HepG2 (cell line): ENCODE data around the gene ZNF563. TPM values are rescaled to one million over a fixed set of nuclear protein-coding genes. Genes with fewer than 3 reads are reported as not detected.

Experiments used
- AGO2 ChIP-seq: fragments of 200-400 bp; formaldehyde crosslinking; optimal IDR thresholded peaks from 2 replicates; pipeline ENCODE3; 2017; ENCODE audit warnings: mild to moderate bottlenecking, low read depth, low read length, moderate library complexity
- CCAR2 ChIP-seq: fragments of 200-400 bp; formaldehyde crosslinking; optimal IDR thresholded peaks from 2 replicates; pipeline ENCODE3; 2018; ENCODE audit warnings: low read depth, mild to moderate bottlenecking, low read length, moderate library complexity
- ERF ChIP-seq: IDR thresholded peaks from 2 replicates; pipeline ENCODE4 v1.6.1; 2018; ENCODE audit warnings: missing biosample characterization, missing genetic modification reagents
- FUBP1 ChIP-seq: sonication (generic); formaldehyde crosslinking; IDR thresholded peaks from 2 replicates; pipeline ENCODE4 v1.5.1; 2020; ENCODE audit warnings: missing genetic modification reagents, mild to moderate bottlenecking, borderline replicate concordance
- HNRNPUL1 ChIP-seq: fragments of 200-400 bp; formaldehyde crosslinking; IDR thresholded peaks from 2 replicates; pipeline ENCODE4 v1.6.1; 2017; ENCODE audit warnings: low read depth, mild to moderate bottlenecking, low read length, moderate library complexity
- KLF15 ChIP-seq: sonication (generic); formaldehyde crosslinking; IDR thresholded peaks from 2 replicates; pipeline ENCODE4 v1.8.1; 2023; ENCODE audit warnings: borderline replicate concordance, mild to moderate bottlenecking, inconsistent platforms, missing genetic modification reagents, mixed read lengths
- KLF6 ChIP-seq: IDR thresholded peaks from 2 replicates; pipeline ENCODE4 v1.8.0; 2016; ENCODE audit warnings: missing biosample characterization, missing genetic modification reagents
- NAIF1 ChIP-seq: sonication (generic); formaldehyde crosslinking; IDR thresholded peaks from 2 replicates; pipeline ENCODE4 v1.5.0; 2020; ENCODE audit warnings: mild to moderate bottlenecking, missing genetic modification reagents, borderline replicate concordance
- NBN ChIP-seq: fragments of 450-650 bp; conservative IDR thresholded peaks from 2 replicates; pipeline ENCODE4 v1.6.1; 2017
- PCBP2 ChIP-seq: fragments of 200-400 bp; formaldehyde crosslinking; optimal IDR thresholded peaks from 2 replicates; pipeline ENCODE3; 2018; ENCODE audit warnings: low read length, low read depth; ENCODE audit not compliant: poor library complexity, severe bottlenecking
- SRF ChIP-seq: IDR thresholded peaks from 2 replicates; pipeline ENCODE4 v1.6.1; 2011; ENCODE audit warnings: mild to moderate bottlenecking, low read depth, low read length, moderate library complexity
- SRSF1 ChIP-seq: fragments of 200-400 bp; formaldehyde crosslinking; optimal IDR thresholded peaks from 2 replicates; pipeline ENCODE3; 2017; ENCODE audit warnings: mild to moderate bottlenecking, low read depth, low read length, moderate library complexity
- ZFP1 ChIP-seq: IDR thresholded peaks from 2 replicates; pipeline ENCODE4 v1.6.1; 2016
- ZHX2 ChIP-seq, 2 experiments: sonication (generic) in 1 of 2; formaldehyde crosslinking in 1 of 2; IDR thresholded peaks; 2 replicates each; pipeline versions ENCODE4 v1.6.1 to v1.9.0; 2014 to 2022; ENCODE audit warnings: antibody characterized with exemption in 1 of 2, borderline replicate concordance in 1 of 2, inconsistent platforms in 1 of 2, low read depth in 1 of 2, missing genetic modification reagents in 1 of 2
- ZNF33A ChIP-seq: sonication (generic); formaldehyde crosslinking; IDR thresholded peaks from 2 replicates; pipeline ENCODE4 v1.5.1; 2020; ENCODE audit warnings: missing genetic modification reagents, mild to moderate bottlenecking, moderate library complexity, borderline replicate concordance
- ZNF703 ChIP-seq: sonication (generic); formaldehyde crosslinking; IDR thresholded peaks from 2 replicates; pipeline ENCODE4 v1.5.1; 2020; ENCODE audit warnings: missing genetic modification reagents, mild to moderate bottlenecking, moderate library complexity, borderline replicate concordance
- polyA plus RNA-seq, 8 experiments: library from polyadenylated mRNA; depleted of rRNA in 3 of 8; stranded (reverse) in 7 of 8; unstranded in 1 of 8; fragments of >200 nt; fragmentation: Illumina TruSeq in 4 of 8; extraction: Trizol in 4 of 8; gene quantifications; 2 replicates each; pipeline versions ENCODE4 v1.2.1 to v1.2.3, GENCODE V29; 2011 to 2016; ENCODE audit warnings: low read depth in 4 of 8, missing spikeins in 1 of 8, mixed read lengths in 1 of 8; ENCODE audit not compliant: insufficient read depth in 1 of 8
- total RNA-seq, 5 experiments: library from RNA; depleted of rRNA; stranded (reverse); fragments of >200 nt; fragmentation: Illumina TruSeq; extraction: Trizol; gene quantifications; 2 replicates each; pipeline ENCODE4 v1.2.3, GENCODE V29; 2016; ENCODE audit warnings: low read depth in 1 of 5
- TF ChIP-seq, protein P1 (sequence below): sonication (generic); formaldehyde crosslinking; IDR thresholded peaks from 2 replicates; pipeline ENCODE4 v1.4.0; 2020; ENCODE audit warnings: missing genetic modification reagents
- TF ChIP-seq, protein P2 (sequence below): sonication (generic); formaldehyde crosslinking; IDR thresholded peaks from 2 replicates; pipeline ENCODE4 v1.4.0; 2020; ENCODE audit warnings: missing genetic modification reagents
- TF ChIP-seq, protein P3 (sequence below): sonication (generic); formaldehyde crosslinking; IDR thresholded peaks from 2 replicates; pipeline ENCODE4 v1.5.1; 2020; ENCODE audit warnings: missing genetic modification reagents, mild to moderate bottlenecking, borderline replicate concordance

The ZNF563 gene
- total and polyA plus RNA-seq, 2 of the 13 experiments (the other 11 are each of a cell fraction or from before 2014, with no cell fraction given), result 7.5 to 19.5 TPM

DNA sequence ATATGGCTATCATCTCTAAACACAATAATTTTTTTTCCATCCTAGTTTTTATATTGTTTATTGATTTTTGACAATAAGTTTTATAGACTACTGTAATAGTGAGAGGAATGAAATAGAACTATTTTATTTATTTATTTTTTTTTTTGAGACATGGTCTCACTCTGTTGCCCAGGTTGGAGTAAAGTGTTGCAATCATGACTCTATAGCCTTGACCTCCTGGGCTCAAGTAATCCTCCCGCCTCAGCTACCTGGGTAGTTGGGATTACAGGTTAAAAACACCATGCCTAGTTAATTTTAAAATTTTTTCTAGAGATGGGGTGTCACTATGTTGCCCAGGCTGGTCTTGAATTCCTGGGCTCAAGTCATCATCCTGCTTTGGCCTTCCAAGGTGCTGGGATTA, 40.6 kb upstream of the ZNF563 start (continued):
- TF ChIP-seq, protein P1, sequence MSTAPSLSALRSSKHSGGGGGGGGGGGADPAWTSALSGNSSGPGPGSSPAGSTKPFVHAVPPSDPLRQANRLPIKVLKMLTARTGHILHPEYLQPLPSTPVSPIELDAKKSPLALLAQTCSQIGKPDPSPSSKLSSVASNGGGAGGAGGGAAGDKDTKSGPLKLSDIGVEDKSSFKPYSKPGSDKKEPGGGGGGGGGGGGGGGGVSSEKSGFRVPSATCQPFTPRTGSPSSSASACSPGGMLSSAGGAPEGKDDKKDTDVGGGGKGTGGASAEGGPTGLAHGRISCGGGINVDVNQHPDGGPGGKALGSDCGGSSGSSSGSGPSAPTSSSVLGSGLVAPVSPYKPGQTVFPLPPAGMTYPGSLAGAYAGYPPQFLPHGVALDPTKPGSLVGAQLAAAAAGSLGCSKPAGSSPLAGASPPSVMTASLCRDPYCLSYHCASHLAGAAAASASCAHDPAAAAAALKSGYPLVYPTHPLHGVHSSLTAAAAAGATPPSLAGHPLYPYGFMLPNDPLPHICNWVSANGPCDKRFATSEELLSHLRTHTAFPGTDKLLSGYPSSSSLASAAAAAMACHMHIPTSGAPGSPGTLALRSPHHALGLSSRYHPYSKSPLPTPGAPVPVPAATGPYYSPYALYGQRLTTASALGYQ, result no peak
- no peak for TF ChIP-seq HNRNPUL1
- no peak for TF ChIP-seq ZHX2 (IDR thresholded peaks at IDR 0.05; ENCODE audit: low read depth)
- no peak for TF ChIP-seq ZHX2 (CRISPR knock-in tag; IDR thresholded peaks at IDR 0.05; ENCODE audit: borderline replicate concordance)
- no peak for TF ChIP-seq ZFP1 (CRISPR knock-in tag)
- TF ChIP-seq CCAR2, result no peak
- no peak for TF ChIP-seq ERF (CRISPR knock-in tag)
- no peak for TF ChIP-seq NBN
- no peak for TF ChIP-seq KLF15
- no peak for TF ChIP-seq SRSF1
- no peak for TF ChIP-seq SRF
- TF ChIP-seq, protein P2, sequence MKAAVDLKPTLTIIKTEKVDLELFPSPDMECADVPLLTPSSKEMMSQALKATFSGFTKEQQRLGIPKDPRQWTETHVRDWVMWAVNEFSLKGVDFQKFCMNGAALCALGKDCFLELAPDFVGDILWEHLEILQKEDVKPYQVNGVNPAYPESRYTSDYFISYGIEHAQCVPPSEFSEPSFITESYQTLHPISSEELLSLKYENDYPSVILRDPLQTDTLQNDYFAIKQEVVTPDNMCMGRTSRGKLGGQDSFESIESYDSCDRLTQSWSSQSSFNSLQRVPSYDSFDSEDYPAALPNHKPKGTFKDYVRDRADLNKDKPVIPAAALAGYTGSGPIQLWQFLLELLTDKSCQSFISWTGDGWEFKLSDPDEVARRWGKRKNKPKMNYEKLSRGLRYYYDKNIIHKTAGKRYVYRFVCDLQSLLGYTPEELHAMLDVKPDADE, result no peak
- no peak for TF ChIP-seq PCBP2
- TF ChIP-seq, protein P3, sequence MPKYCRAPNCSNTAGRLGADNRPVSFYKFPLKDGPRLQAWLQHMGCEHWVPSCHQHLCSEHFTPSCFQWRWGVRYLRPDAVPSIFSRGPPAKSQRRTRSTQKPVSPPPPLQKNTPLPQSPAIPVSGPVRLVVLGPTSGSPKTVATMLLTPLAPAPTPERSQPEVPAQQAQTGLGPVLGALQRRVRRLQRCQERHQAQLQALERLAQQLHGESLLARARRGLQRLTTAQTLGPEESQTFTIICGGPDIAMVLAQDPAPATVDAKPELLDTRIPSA, result no peak
- TF ChIP-seq NAIF1 (CRISPR knock-in tag), result no peak
- no peak for TF ChIP-seq FUBP1 (CRISPR knock-in tag)
- TF ChIP-seq ZNF33A (CRISPR knock-in tag), result no peak
- TF ChIP-seq AGO2, result no peak
- no peak for TF ChIP-seq KLF6 (CRISPR knock-in tag)
- no peak for TF ChIP-seq ZNF703
